ENCODE measurements around the gene IMPDH1. TPM values are rescaled to one million over a fixed set of nuclear protein-coding genes. Genes with fewer than 3 reads are reported as not detected.

Gene IMPDH1
- total RNA-seq, 6 donors from 2014 or later = 47.2 to 107 (median 81.5) TPM

- no peak overlapping the region for H3K27ac ChIP-seq
- DNase-seq (no peak), ATAC-seq (ENCODE audit: low FRiP score in 2 of 2) (peak in 1 of 2 donors; percentile 33)
- peaks cover 0 to 7% (median 0%) of the 10 kb centered on the region in 4 donors for H3K27me3 ChIP-seq
- no peaks in the 10 kb centered on the region for H3K36me3 ChIP-seq
- 27 to 32% methylated on average over 9 of the region's 9 CpGs for WGBS, 2 donors
- H3K9me3 ChIP-seq = no peaks in the 10 kb centered on the region
- H3K4me1 ChIP-seq = peaks cover 17 to 24% (median 20%) of the 10 kb centered on the region in 4 donors
- TF ChIP-seq POLR2AphosphoS5 (IDR thresholded peaks at IDR 0.05) (no peak), CTCF (IDR thresholded peaks at IDR 0.05) (no peak), POLR2A (IDR thresholded peaks at IDR 0.05) (no peak), EP300 (IDR thresholded peaks at IDR 0.05) (no peak)
- H3K4me3 ChIP-seq = peak overlapping the region in 3 of 4 donors; percentile 48 to 59 (median 58)
Measured at GRCh38 chr7:128360359-128360678, 49.5 kb downstream of the IMPDH1 start.

GRCh38 chr7:128359939-128360338 lies 49.8 kb downstream of the IMPDH1 start:
- H3K27ac ChIP-seq = no peak overlapping the region
- H3K9me3 ChIP-seq = no peaks in the 10 kb centered on the region
- H3K4me1 ChIP-seq = peaks cover 17 to 24% (median 20%) of the 10 kb centered on the region in 4 donors
- H3K4me3 ChIP-seq = no peak overlapping the region
- TF ChIP-seq POLR2AphosphoS5 (IDR thresholded peaks at IDR 0.05) = no peak
- TF ChIP-seq CTCF (IDR thresholded peaks at IDR 0.05) = no peak
- no peak for TF ChIP-seq POLR2A (IDR thresholded peaks at IDR 0.05)
- no peak for TF ChIP-seq EP300 (IDR thresholded peaks at IDR 0.05)
- no peak for ATAC-seq (ENCODE audit: low FRiP score in 2 of 2)
- no peak for DNase-seq
- WGBS, 2 donors = 74 to 88% methylated on average over 1 to 3 of the region's 4 CpGs
- H3K27me3 ChIP-seq = peaks cover 0 to 7% (median 0%) of the 10 kb centered on the region in 4 donors
- no peaks in the 10 kb centered on the region for H3K36me3 ChIP-seq

DNA sequence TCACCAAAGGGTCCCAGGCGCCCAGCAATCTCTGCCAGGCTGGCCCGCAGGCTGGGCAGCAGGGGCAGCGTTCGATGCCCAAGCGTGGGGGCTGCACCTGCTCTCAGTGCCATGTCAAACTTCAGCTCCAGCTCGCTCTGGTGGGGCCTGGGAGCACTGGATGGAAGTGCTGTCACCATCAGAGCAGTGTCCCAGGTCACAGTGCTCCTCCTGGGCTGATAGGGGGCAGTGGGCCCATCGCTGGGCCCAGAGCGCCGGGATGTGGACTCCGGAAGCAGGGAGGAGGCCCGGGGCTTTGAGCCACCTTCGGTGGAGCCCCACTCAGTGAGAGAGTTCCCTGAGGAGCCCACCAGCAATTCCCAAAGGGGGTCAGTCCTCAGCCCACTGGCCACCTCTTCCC lies 50.4 kb downstream of the IMPDH1 start:
- WGBS, 2 donors = 99% methylated on average over 12 of the region's 12 CpGs; no CpG with 5 or more reads in 1 of the 2 donors
- no peak overlapping the region for H3K4me3 ChIP-seq
- ATAC-seq (ENCODE audit: low FRiP score in 2 of 2) (peak in 1 of 2 donors; percentile 2), DNase-seq (peak in 1 of 2 donors; percentile 65)
- H3K4me1 ChIP-seq = peaks cover 17 to 24% (median 20%) of the 10 kb centered on the region in 4 donors
- H3K9me3 ChIP-seq = no peaks in the 10 kb centered on the region
- TF ChIP-seq EP300 (IDR thresholded peaks at IDR 0.05) (no peak), CTCF (IDR thresholded peaks at IDR 0.05) (no peak), POLR2A (IDR thresholded peaks at IDR 0.05) (no peak), POLR2AphosphoS5 (IDR thresholded peaks at IDR 0.05) (no peak)
- no peak overlapping the region for H3K27ac ChIP-seq
- H3K36me3 ChIP-seq = no peaks in the 10 kb centered on the region
- peaks cover 0 to 7% (median 0%) of the 10 kb centered on the region in 4 donors for H3K27me3 ChIP-seq

DNA sequence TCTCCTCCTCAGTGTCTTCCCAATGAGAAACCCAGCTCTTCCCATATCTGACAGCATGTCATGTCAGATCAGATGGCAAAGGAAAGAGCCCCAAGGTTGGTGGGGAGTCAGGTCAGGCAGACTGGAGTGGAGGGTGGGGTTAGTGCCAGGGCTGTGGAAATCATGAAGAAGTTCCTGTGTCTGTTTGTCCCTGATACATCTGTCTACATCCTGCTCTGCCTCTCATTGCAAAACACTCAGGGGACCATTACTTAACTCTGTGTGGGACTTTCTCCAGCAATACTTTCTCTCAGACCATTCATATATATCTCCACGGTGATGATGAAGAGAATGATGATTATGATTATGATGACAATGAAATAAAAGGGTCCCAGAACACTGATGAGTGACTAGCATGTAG lies 51.5 kb downstream of the IMPDH1 start:
- Histone ChIP-seq H3K4me1 (peaks cover 17 to 24% (median 20%) of the 10 kb centered on the region in 4 donors), H3K27ac (no peak overlapping the region), H3K9me3 (no peaks in the 10 kb centered on the region), H3K27me3 (peaks cover 0 to 7% (median 0%) of the 10 kb centered on the region in 4 donors), H3K4me3 (no peak overlapping the region), H3K36me3 (no peaks in the 10 kb centered on the region)
- WGBS, 2 donors = 67% methylated on average over 1 of the region's 1 CpG
- DNase-seq (no peak), ATAC-seq (ENCODE audit: low FRiP score in 2 of 2) (no peak)
- TF ChIP-seq CTCF (IDR thresholded peaks at IDR 0.05) (no peak), POLR2AphosphoS5 (IDR thresholded peaks at IDR 0.05) (no peak), EP300 (IDR thresholded peaks at IDR 0.05) (no peak), POLR2A (IDR thresholded peaks at IDR 0.05) (no peak)

DNA sequence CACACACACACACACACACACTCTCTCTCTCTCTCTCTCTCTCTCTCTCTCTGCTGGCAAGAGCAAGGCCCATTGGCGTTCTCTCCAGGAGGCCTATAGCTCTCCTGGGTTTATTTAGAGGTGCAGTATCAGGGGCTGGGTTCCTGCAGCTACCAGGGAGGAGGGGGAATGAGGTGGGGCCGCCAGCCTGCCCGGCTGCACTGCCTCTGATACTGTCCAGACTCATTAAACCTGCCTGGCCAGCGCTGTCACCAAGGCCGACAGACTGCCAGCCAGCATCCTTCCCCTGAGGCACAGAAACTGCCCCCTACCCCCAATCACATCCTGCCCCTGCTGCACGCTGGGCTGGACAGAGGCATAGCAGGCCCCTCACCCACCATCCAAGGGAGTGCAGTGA lies 52.6 kb downstream of the IMPDH1 start:
- Histone ChIP-seq H3K36me3 (no peaks in the 10 kb centered on the region), H3K4me3 (no peak overlapping the region), H3K4me1 (peaks cover 19 to 25% (median 22%) of the 10 kb centered on the region in 4 donors), H3K27me3 (peaks cover 0 to 11% (median 4%) of the 10 kb centered on the region in 4 donors), H3K27ac (no peak overlapping the region), H3K9me3 (no peaks in the 10 kb centered on the region)
- no peak for TF ChIP-seq EP300 (IDR thresholded peaks at IDR 0.05)
- TF ChIP-seq POLR2A (IDR thresholded peaks at IDR 0.05) = no peak
- TF ChIP-seq CTCF (IDR thresholded peaks at IDR 0.05) = no peak
- TF ChIP-seq POLR2AphosphoS5 (IDR thresholded peaks at IDR 0.05) = no peak
- WGBS, 2 donors = 92% methylated on average over 6 of the region's 6 CpGs; no CpG with 5 or more reads in 1 of the 2 donors
- no peak for ATAC-seq (ENCODE audit: low FRiP score in 2 of 2)
- no peak for DNase-seq

Data from upper lobe of left lung (tissue), 6 donors.